ENCODE results near the gene TPP2. TPM values are rescaled to one million over a fixed set of nuclear protein-coding genes. Genes with fewer than 3 reads are reported as not detected.

TPP2 gene
- total RNA-seq, 2 donors from 2014 or later = 31.4 to 31.8 TPM

DNA sequence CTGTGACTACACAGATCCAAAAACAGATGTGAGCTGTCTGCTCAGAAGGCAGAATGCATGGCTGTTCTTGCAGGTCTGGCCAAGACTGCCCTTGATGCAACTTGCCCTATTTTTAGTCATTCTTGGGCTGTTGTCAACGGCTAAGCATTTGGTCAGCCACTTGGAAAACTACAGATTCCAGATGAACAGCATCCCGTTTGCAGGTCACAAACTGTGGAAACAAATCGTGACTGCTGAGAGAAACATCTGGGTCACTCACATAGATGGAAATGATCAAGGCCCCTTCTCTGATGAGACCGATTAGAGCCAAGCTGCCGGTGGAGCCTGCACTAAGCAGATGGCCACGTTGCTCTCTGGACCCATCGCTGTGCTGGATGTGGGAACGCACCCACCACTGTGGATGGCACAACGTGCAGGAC is 113.5 kb downstream of the TPP2 start:
- DNase-seq (ENCODE audit: low spot score) = no peak
- Histone ChIP-seq H3K4me1 (replicated peaks) (no peaks in the 10 kb centered on the region), H3K27me3 (replicated peaks; ENCODE audit: insufficient read depth) (no peaks in the 10 kb centered on the region), H3K27ac (no peak overlapping the region), H3K4me3 (no peak overlapping the region), H3K9me3 (no peaks in the 10 kb centered on the region), H3K36me3 (no peaks in the 10 kb centered on the region)
- no peak for TF ChIP-seq POLR2AphosphoS5 (IDR thresholded peaks at IDR 0.05)
- TF ChIP-seq, protein P1, sequence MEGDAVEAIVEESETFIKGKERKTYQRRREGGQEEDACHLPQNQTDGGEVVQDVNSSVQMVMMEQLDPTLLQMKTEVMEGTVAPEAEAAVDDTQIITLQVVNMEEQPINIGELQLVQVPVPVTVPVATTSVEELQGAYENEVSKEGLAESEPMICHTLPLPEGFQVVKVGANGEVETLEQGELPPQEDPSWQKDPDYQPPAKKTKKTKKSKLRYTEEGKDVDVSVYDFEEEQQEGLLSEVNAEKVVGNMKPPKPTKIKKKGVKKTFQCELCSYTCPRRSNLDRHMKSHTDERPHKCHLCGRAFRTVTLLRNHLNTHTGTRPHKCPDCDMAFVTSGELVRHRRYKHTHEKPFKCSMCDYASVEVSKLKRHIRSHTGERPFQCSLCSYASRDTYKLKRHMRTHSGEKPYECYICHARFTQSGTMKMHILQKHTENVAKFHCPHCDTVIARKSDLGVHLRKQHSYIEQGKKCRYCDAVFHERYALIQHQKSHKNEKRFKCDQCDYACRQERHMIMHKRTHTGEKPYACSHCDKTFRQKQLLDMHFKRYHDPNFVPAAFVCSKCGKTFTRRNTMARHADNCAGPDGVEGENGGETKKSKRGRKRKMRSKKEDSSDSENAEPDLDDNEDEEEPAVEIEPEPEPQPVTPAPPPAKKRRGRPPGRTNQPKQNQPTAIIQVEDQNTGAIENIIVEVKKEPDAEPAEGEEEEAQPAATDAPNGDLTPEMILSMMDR (IDR thresholded peaks at IDR 0.05) = no peak
- no peak for TF ChIP-seq POLR2A (IDR thresholded peaks at IDR 0.05)
- 80% methylated on average over 9 of the region's 9 CpGs for WGBS
- intact Hi-C loops (cut with DNase I) = no loop called here

DNA sequence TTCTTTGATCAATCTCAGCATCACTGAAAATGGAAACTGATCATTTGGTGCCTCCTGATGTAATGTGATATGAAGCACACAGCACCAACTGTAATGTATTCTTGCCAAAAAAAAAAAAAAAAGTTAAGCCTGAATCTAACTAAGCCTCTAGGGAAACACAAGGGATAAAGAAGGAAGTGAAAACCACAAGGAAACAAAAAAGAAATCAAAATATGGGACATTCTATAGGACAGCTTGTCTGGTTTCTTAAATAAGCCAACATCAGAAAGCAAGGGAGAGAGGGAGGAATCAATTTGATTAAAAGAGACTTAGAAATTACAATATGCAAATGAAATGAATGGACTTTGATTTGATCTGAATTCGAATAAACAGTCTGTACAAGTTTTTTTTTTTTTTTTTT is 118.7 kb downstream of the TPP2 start:
- 73% methylated on average over 1 of the region's 1 CpG for WGBS
- Histone ChIP-seq H3K27ac (no peak overlapping the region), H3K27me3 (replicated peaks; ENCODE audit: insufficient read depth) (no peaks in the 10 kb centered on the region), H3K4me3 (no peak overlapping the region), H3K4me1 (replicated peaks) (no peaks in the 10 kb centered on the region), H3K36me3 (no peaks in the 10 kb centered on the region), H3K9me3 (no peaks in the 10 kb centered on the region)
- TF ChIP-seq POLR2AphosphoS5 (IDR thresholded peaks at IDR 0.05) (no peak), POLR2A (IDR thresholded peaks at IDR 0.05) (no peak)
- TF ChIP-seq, protein P1 (IDR thresholded peaks at IDR 0.05) = no peak
- DNase-seq (ENCODE audit: low spot score) = no peak
- intact Hi-C loops (cut with DNase I) = no loop called here

DNA sequence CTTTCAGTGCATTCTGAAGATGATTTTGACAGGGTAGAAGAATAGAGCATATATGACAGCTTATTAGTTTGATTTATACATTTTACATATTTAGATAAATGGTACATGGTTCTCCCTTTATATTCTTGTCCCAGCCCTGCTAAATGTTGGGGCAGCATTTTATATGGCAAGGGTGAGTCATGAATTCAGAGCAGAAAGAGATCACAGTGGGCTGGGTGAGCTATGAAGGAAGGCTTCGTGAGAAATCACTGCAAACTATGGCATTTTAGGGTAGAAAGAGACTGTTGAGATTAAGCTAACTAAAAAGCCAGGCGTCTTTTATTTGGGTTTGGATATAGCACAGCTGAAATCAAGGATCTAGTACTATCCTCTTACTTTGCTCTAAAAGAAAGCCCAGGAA is 122.0 kb downstream of the TPP2 start:
- TF ChIP-seq POLR2A (IDR thresholded peaks at IDR 0.05) = no peak
- TF ChIP-seq POLR2AphosphoS5 (IDR thresholded peaks at IDR 0.05) = no peak
- TF ChIP-seq, protein P1 (IDR thresholded peaks at IDR 0.05) = no peak
- 66% methylated on average over 2 of the region's 2 CpGs for WGBS
- no peaks in the 10 kb centered on the region for H3K36me3 ChIP-seq
- H3K27ac ChIP-seq = no peak overlapping the region
- no peaks in the 10 kb centered on the region for H3K27me3 ChIP-seq (replicated peaks; ENCODE audit: insufficient read depth)
- intact Hi-C loops (cut with DNase I) = no loop called here
- no peak for DNase-seq (ENCODE audit: low spot score)
- no peak overlapping the region for H3K4me3 ChIP-seq
- H3K9me3 ChIP-seq = no peaks in the 10 kb centered on the region
- no peaks in the 10 kb centered on the region for H3K4me1 ChIP-seq (replicated peaks)

DNA sequence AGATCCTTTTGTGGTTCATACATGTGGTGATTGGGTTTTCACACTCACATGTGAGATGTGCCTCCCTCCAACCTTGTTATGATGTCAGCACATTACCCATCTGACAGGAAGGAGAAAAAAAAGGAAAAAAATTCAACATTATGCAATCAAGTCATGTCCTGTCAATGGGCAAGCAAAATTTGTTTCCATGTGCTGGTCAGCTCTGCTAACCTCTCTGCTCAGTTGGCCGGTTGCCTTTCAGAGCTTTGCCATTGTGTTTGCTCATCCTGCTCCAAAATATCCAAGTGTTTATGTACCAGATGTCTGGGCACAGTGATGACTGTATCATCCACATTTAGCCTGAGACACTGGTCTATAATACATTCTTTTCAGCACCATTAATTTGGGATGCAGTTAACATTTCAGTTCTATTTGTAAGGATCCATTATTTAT is 125.0 kb downstream of the TPP2 start:
- Histone ChIP-seq H3K9me3 (no peaks in the 10 kb centered on the region), H3K27ac (no peak overlapping the region), H3K4me1 (replicated peaks) (no peaks in the 10 kb centered on the region), H3K36me3 (no peaks in the 10 kb centered on the region), H3K27me3 (replicated peaks; ENCODE audit: insufficient read depth) (no peaks in the 10 kb centered on the region), H3K4me3 (no peak overlapping the region)
- DNase-seq (ENCODE audit: low spot score) = no peak
- no peak for TF ChIP-seq POLR2AphosphoS5 (IDR thresholded peaks at IDR 0.05)
- TF ChIP-seq, protein P1 (IDR thresholded peaks at IDR 0.05) = no peak
- TF ChIP-seq POLR2A (IDR thresholded peaks at IDR 0.05) = no peak
- intact Hi-C loops (cut with DNase I) = no loop called here
- WGBS = 95% methylated on average over 1 of the region's 1 CpG

DNA sequence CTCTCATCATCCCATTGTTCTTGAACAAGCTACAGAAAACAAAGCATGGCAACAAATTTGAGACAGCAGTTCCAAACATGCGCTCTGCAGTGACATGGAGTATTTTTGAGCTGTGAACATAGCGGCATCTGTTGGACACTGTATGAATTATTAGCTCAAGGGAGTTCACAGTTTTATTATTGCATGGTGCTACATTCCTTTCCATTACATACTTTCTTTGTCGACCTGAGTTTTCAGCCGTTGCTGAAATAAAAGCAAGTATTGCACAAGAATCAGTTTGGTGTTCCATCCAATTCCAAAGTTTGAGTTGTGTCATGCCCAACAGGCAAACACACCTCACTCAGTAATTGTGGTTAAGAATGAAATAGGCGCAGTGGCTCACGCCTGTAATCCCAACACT is 128.1 kb downstream of the TPP2 start:
- Histone ChIP-seq H3K36me3 (no peaks in the 10 kb centered on the region), H3K4me1 (replicated peaks) (no peaks in the 10 kb centered on the region), H3K27me3 (replicated peaks; ENCODE audit: insufficient read depth) (no peaks in the 10 kb centered on the region), H3K27ac (no peak overlapping the region), H3K9me3 (no peaks in the 10 kb centered on the region), H3K4me3 (no peak overlapping the region)
- intact Hi-C loops (cut with DNase I) = no loop called here
- 41% methylated on average over 6 of the region's 6 CpGs for WGBS
- DNase-seq (ENCODE audit: low spot score) = no peak
- TF ChIP-seq POLR2A (IDR thresholded peaks at IDR 0.05) = no peak
- TF ChIP-seq, protein P1 (IDR thresholded peaks at IDR 0.05) = peak in 3 of 4 experiments; percentile 29 to 50 (median 49)

Data from prostate gland (tissue), 2 donors.